ENCODE measurements around the gene MYRIP.

DNA sequence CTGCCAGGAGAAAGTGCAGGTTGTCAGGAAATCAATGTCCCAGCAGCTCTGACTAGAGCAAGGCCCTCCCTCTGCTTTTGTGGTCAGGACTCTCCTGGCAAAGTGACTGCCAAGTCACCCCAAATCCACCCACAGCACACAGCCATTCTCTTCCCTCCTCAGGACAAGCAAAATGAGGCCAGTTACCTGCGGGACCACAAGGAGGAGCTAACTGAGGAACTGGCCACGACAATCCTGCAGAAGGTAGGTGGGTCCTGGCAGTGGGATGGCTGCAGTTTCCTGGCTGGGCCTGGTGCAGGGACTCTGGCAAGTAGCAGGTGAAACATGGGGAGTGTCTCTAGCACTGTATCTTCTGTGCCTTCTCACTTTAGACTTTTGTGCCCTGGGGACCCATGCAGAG lies 357.6 kb downstream of the MYRIP start:
- TF ChIP-seq, protein P1, sequence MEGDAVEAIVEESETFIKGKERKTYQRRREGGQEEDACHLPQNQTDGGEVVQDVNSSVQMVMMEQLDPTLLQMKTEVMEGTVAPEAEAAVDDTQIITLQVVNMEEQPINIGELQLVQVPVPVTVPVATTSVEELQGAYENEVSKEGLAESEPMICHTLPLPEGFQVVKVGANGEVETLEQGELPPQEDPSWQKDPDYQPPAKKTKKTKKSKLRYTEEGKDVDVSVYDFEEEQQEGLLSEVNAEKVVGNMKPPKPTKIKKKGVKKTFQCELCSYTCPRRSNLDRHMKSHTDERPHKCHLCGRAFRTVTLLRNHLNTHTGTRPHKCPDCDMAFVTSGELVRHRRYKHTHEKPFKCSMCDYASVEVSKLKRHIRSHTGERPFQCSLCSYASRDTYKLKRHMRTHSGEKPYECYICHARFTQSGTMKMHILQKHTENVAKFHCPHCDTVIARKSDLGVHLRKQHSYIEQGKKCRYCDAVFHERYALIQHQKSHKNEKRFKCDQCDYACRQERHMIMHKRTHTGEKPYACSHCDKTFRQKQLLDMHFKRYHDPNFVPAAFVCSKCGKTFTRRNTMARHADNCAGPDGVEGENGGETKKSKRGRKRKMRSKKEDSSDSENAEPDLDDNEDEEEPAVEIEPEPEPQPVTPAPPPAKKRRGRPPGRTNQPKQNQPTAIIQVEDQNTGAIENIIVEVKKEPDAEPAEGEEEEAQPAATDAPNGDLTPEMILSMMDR (IDR thresholded peaks at IDR 0.05), result no peak
- TF ChIP-seq POLR2A (IDR thresholded peaks at IDR 0.05), result no peak
